ENCODE measurements around the gene MGAT4B. TPM values are rescaled to one million over a fixed set of nuclear protein-coding genes. Genes with fewer than 3 reads are reported as not detected.

The MGAT4B gene
- total RNA-seq, 1 donor from 2014 or later: 278 TPM

GRCh38 chr5:179763215-179763945, 43.3 kb downstream of the MGAT4B start:
- H3K4me3 ChIP-seq (ENCODE audit: low read depth, low read length): no peak overlapping the region
- TF ChIP-seq CTCF (conservative IDR thresholded peaks at IDR 0.05; ENCODE audit: low read depth, low read length): peak; percentile 86
- DNase-seq (ENCODE audit: low read depth): peak; percentile 49

DNA sequence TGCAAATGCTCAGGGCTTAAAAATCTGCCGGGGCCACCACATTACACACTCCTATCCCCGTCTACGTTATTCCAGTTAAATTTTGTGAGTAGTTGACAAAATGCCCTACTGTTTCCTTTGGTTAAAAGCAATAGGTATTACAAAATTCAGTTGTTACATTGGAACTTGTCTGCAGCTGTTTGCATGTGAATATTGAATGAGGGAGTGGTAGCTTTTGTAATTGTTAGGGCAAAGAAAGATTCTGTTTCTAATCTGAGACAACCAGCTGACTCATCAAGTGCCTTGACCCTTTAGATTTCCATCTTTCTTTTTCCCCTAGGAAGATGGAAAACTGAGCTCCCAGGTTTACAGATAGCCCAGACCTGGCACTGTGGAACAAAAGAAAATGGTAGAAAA, 43.9 kb downstream of the MGAT4B start:
- no peak for DNase-seq (ENCODE audit: low read depth)
- no peak overlapping the region for H3K4me3 ChIP-seq (ENCODE audit: low read depth, low read length)
- TF ChIP-seq CTCF (conservative IDR thresholded peaks at IDR 0.05; ENCODE audit: low read depth, low read length): no peak

DNA sequence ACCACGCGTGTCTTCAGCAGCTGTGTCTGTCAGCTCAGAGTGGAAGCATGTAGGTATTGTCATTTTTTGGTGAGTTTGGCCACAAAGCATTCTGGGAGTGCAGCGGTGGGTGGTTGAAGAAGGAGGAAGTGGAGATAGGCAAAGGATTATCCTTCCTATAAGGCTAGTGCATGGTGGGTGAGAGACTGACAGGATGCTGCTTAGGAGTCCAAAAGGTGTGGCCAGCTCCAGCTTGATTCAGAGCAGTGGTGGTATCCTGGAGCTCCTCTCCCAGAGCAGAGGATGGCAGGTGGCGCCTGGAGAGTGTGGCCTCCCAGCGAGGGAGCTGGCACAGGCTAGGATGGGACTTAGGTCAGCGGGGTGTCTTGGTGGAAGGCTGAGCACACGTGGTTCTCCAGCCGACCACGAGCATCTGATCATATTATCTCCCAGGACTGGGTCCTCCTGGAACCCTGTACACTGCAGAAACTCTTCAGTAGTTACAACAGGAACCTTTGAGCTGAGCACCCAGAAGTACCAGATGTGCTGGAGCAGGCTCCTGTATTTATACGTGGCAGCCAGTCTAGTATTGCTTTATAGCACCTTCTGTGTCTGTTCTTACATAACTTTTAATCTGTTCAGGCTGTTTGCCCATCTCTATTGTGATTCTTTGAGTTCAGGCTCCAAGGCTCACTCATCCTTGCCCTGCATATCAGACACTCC, 44.4 kb downstream of the MGAT4B start:
- DNase-seq (ENCODE audit: low read depth): no peak
- no peak for TF ChIP-seq CTCF (conservative IDR thresholded peaks at IDR 0.05; ENCODE audit: low read depth, low read length)
- no peak overlapping the region for H3K4me3 ChIP-seq (ENCODE audit: low read depth, low read length)

GRCh38 chr5:179759581-179760551, 46.8 kb downstream of the MGAT4B start:
- no peak overlapping the region for H3K4me3 ChIP-seq (ENCODE audit: low read depth, low read length)
- TF ChIP-seq CTCF (conservative IDR thresholded peaks at IDR 0.05; ENCODE audit: low read depth, low read length): no peak
- no peak for DNase-seq (ENCODE audit: low read depth)

DNA sequence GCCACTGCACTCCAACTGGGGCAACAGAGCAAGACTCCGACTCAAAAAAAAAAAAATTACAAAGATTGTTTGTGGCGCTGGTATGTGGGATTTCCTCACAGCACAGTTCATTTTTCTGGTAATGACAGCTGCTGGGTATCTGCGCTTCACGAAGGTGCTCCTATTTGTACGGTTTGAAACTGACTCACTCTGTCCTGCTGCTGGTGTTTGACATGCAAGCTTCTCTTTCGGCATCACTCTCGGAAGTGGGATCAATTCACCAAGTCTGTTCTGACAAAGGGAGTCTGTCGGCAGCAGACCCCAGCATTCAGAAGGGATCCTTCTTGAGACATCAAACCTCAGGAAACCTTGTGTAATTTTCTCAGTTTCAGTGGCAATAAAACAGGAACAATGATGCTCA, 47.7 kb downstream of the MGAT4B start:
- no peak overlapping the region for H3K4me3 ChIP-seq (ENCODE audit: low read depth, low read length)
- no peak for DNase-seq (ENCODE audit: low read depth)
- TF ChIP-seq CTCF (conservative IDR thresholded peaks at IDR 0.05; ENCODE audit: low read depth, low read length): no peak

GRCh38 chr5:179755022-179755421, 51.6 kb downstream of the MGAT4B start:
- H3K4me3 ChIP-seq (ENCODE audit: low read depth, low read length): no peak overlapping the region
- DNase-seq (ENCODE audit: low read depth): no peak
- TF ChIP-seq CTCF (conservative IDR thresholded peaks at IDR 0.05; ENCODE audit: low read depth, low read length): no peak
